NCI-H2029 treated with DMSO at 0.1 percent for 48 hours (cell line): ENCODE results near the gene CADPS2.
A peak's percentile ranks its signal among the peaks of the same experiment; 100 is the strongest.

ENCODE experiments used
- DNase-seq: peaks from one replicate; lab custom pipeline; 2025; lab: John Stamatoyannopoulos, UW

CADPS2 gene

DNA sequence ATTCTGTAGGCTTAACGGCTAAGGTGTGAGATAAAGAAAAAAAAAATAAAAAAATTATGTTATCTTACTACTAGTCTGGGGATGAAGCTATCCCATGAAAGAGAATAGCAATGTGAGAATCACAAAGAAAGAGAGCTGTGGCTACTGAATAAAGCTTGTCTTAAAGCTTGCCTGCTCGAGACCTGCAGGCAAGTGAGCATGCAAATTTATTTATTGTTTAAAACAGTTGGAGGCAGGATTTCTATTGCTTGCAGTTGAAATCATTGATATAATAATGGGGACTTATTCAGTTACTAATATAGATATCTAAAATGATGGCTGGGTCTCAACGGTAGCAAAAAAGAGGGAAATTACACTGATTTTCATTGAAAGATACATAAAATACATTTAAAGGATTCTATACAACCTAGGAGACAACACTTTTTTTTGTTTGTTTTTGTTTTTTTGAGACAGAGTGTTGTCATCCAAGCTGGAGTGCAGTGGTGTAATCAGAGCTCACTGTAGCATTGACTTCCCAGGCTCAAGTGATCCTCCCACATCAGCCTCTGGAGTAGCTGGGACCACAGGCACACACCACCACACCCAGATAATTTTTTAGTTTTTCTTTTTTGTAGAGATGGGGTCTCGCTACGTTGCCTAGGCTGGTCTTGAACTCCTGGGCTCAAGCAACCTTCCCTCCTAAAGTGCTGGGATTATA, 437.2 kb downstream of the CADPS2 start:
- DNase-seq, result no peak

DNA sequence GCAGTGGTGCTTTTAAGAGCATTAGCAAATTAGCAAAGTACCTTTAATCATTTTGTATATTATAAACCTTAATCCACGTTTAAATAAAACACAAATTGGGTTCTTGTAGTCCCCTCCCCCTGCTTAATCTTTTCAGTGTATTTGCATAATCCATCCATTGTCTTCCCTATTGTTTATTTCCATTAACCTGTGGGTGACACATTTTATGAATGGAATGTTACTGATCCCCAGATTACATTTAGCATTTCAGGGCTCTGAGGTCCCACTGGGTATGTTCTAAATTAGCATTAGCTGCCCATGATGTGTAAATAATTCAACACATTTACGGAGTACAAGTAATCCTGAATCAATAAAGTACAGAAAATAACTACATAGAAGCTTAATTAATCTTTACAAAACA, 443.3 kb downstream of the CADPS2 start:
- no peak for DNase-seq

- DNase-seq, result no peak
Measured at GRCh38 chr7:122438492-122438891, 447.8 kb downstream of the CADPS2 start.

DNA sequence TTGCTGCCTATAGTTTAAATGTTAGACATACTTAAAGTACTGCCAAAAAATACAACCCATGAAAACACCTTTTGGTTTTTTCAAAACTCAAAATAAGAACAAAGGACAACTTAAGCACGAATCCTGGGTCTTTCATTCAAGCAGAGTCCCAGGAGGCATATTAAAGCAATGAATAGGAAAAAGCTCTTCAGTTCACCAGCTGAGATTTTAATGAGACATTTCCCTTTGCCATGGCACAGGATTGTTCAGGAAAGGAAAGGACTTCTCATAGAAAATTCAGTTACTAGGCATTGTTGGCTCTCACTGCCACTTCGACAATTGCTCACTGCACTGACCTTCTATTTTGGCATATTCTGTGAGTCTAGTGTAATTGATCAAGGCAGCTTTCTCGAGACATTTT, 448.3 kb downstream of the CADPS2 start:
- no peak for DNase-seq

GRCh38 chr7:122433765-122434164, 452.5 kb downstream of the CADPS2 start:
- no peak for DNase-seq

- no peak for DNase-seq
Measured at GRCh38 chr7:122430710-122431109, 455.6 kb downstream of the CADPS2 start.

- no peak for DNase-seq
Measured at GRCh38 chr7:122429926-122430325, 456.3 kb downstream of the CADPS2 start.

DNA sequence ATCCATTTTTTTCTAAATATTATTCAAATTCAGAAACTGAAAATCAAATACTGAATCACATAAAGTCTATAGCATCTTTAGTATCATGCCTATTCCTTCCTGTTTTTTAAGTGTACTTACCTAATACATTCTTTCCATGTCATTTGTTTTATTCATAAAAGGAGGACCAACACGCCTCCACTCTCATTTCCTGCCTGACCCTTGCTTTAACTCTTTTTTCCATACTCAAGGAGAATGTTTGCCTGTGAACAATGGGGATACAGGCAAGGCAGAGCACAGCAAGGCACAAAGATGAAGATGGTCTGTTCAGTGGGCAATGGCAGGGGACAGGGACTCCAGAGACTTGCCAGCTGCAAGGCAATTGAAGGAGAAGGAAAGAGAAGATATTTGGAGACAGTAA, 460.5 kb downstream of the CADPS2 start:
- no peak for DNase-seq

DNA sequence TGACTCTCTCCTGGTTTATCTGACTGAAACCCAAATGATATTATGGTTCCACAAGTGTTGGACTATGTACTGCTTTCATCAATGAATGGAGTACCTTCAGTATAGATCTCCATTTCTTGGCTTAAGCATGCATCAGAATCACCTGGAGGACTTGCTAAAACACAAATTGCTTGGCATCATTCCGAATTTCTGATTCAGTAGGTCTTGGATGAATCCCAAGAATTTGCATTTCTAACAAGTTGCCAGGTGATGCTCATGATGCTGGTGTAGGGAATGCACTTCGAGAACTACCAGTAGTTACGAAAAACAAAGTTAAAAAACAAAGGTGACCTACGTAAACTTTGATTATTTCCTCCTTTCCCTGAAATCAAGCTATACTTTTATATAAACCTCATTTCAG, 462.7 kb downstream of the CADPS2 start:
- no peak for DNase-seq

GRCh38 chr7:122416336-122416735, 469.9 kb downstream of the CADPS2 start:
- DNase-seq, result no peak

DNA sequence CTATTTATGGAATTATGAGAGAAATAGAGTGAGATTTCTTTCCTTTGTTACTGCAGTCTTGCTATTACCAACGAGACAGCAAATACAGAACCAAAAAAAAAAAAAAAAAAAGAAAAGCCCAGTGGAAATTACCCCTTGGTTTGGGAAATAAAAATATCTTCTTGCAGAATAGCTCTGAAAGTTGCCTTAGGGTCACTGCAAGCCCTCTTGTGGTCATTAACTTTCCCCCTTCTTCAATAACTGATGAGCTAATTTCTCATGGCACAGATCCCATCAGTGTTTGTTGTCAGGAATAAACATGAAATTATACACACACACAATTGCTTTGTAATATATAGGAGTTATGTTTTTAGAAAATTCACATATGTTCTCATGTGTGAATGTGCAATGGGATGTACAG, 470.8 kb downstream of the CADPS2 start:
- DNase-seq, result no peak

DNA sequence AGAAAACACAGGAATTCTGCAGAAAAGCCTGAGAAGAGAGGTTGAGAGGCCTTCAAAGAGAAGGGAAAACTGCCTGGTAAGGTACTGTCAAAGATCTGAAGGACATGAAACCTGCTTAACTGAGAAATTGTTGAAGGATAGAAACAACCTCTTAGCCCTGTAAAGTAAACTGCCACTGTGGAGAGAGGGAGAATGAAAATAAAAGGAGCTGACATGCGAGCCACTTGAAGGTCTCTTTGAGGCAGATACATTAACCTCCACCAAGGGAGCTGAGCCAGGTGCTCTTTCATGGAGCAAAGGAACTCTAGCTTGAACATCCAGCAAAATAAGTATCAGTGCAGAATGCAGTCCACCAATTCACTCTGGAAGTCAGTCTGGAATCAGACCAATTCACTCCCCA, 472.9 kb downstream of the CADPS2 start:
- peak; percentile 23 for DNase-seq

GRCh38 chr7:122412883-122413282, 473.4 kb downstream of the CADPS2 start:
- no peak for DNase-seq

- no peak for DNase-seq
Measured at GRCh38 chr7:122412441-122412840, 473.8 kb downstream of the CADPS2 start.

GRCh38 chr7:122407195-122407594, 479.1 kb downstream of the CADPS2 start:
- DNase-seq, result no peak

DNA sequence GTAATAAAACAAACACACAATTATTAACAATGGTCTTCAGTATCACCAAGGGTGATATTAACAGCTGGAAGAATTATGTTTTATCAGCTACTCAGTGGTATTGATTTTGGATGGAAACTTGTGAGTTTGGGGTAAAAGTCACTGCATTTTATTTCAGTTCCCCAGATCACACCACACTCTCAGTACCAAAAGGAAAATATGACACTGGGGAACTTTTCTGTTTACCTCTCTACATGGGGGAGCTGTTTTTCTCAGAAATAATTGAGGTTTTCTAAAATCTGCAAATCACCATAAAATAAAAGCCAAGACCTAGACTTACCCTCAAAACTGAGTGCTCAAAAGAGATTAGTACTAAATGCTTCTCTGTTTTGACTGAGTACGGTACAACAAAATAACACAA, 483.1 kb downstream of the CADPS2 start:
- DNase-seq, result no peak

DNA sequence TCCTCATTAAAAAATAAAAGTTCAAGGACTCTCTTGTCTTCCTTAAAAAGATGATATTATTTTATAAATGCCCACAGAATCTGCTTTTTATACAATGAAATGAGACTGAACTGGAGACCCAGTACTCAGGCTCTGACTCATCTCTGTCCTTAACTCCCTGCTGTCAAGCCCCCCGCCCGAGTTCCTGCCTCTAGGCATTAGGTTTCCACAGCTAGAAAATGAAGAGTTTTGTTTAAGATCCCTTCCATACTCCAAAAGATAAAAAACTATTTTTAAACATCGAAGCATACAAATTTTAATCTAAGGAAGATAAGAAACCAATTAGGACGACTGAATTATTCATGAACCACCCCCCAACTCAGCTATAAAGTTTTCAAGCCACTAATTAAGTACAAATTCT, 484.0 kb downstream of the CADPS2 start:
- no peak for DNase-seq

DNA sequence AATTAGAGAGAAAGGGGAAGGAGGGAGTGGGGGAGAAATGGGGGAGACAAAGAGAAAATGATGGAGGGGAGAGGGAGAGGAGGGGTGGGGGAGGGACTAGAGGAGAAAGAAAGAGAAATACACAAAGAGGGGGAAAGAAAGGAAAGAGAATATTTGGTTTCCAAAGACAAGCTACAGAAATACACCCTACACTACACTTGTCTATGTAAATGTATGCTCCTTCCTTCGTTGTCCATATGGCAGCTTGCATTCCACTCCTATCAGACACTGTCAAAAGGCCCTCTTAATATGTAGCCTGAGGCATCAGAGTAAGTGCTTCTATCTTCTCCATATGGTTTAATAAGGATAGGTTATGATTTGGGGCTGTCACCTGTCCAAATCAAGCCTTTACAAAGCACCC, 488.9 kb downstream of the CADPS2 start:
- no peak for DNase-seq

- no peak for DNase-seq
Measured at GRCh38 chr7:122394512-122394911, 491.7 kb downstream of the CADPS2 start.

DNA sequence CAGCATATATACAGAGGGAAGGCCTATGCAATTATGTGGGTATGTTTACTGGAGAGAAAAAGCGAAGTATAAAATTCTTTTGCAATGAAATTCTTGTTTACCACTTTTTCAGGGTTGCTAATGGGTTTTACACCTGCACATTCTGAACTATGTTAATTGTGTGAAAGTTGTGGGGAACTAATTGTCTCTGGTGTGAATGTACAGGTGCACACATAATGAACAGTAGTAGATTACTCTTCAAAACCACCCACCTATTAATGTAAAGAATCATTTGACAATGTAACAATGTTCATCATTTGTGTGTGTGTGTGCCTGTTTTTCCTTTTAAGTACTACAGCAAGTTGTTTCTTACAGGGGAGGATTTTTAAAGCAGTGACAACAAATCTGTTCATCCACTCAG, 501.7 kb downstream of the CADPS2 start:
- no peak for DNase-seq

- DNase-seq, result no peak
Measured at GRCh38 chr7:122383934-122384333, 502.3 kb downstream of the CADPS2 start.

DNA sequence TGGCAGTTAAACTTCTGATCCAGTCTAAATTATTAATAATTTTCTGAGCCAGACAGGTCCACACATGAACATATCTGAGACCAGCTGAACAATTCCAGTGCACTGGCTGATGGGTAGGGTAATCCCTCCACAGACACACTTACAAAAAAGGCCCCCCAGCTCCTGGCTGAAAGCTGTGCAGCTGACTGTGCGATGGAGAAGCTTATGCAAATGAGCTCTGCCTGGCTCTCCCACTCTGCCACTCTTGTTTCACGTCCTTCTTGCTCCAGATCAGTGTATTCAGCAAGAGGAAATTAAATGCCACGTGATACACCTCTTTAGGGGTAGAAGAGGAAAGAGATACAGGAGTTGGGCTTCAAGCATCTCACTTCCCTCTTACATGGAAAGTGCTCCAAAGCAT, 505.3 kb downstream of the CADPS2 start:
- DNase-seq, result no peak

DNA sequence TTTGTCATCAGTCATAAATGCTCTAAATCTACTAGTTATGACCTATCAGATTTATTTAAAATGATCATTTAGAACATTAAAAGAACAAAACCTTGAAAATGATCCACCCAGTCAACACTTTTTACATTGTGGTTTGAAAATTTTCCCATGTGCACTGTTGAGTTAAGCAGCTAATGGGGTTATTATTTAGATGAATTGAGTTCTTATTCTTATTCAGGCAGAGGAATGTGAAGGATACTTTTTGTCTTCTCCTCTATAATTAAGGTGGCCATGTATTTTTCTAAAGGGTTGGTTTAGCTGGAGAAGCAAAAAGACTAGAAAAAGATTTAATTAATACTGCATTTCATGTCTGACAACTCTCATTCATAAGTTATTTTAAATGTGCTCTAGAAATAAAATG, 506.8 kb downstream of the CADPS2 start:
- no peak for DNase-seq

GRCh38 chr7:122369756-122370155, 516.5 kb downstream of the CADPS2 start:
- DNase-seq, result no peak
